GM23248 (cell line): ENCODE data around the gene VPS13D. TPM values are rescaled to one million over a fixed set of nuclear protein-coding genes. Genes with fewer than 3 reads are reported as not detected.

ENCODE experiments used
- DNase-seq: peaks from one replicate; pipeline ENCODE4 v3.0.0-alpha.2; 2015
- H2AFZ ChIP-seq: fragments of 200-600 bp; sonication (generic); 2 replicates; pipeline ENCODE4 v1.6.1; 2016; ENCODE audit warnings: antibody characterized with exemption
- H3F3A ChIP-seq: fragments of 200-600 bp; sonication (generic); 2 replicates; pipeline ENCODE4 v1.6.1; 2016; ENCODE audit warnings: mild to moderate bottlenecking, antibody characterized with exemption, mixed run types; ENCODE audit not compliant: insufficient read depth
- H3K27ac ChIP-seq: fragments of 200-600 bp; sonication (generic); 2 replicates; pipeline ENCODE4 v1.5.1; 2016; ENCODE audit warnings: mild to moderate bottlenecking
- H3K27me3 ChIP-seq: fragments of 200-600 bp; sonication (generic); replicated peaks from 2 replicates; pipeline ENCODE4 v1.6.1; 2016; ENCODE audit warnings: mild to moderate bottlenecking; ENCODE audit not compliant: insufficient read depth
- H3K36me3 ChIP-seq: fragments of 200-600 bp; sonication (generic); 2 replicates; pipeline ENCODE4 v1.6.1; 2016; ENCODE audit warnings: low read depth, mild to moderate bottlenecking
- H3K4me1 ChIP-seq: fragments of 200-600 bp; sonication (generic); 2 replicates; pipeline ENCODE4 v1.6.1; 2016; ENCODE audit warnings: mild to moderate bottlenecking; ENCODE audit not compliant: insufficient read depth
- H3K4me2 ChIP-seq: fragments of 200-600 bp; sonication (generic); one replicate; pipeline ENCODE4 v1.6.1; 2016; ENCODE audit warnings: mild to moderate bottlenecking; ENCODE audit not compliant: unreplicated experiment
- H3K4me3 ChIP-seq: fragments of 200-600 bp; sonication (generic); 2 replicates; pipeline ENCODE4 v1.5.1; 2016; ENCODE audit warnings: mild to moderate bottlenecking
- H3K79me2 ChIP-seq: fragments of 200-600 bp; sonication (generic); 2 replicates; pipeline ENCODE4 v1.6.1; 2016; ENCODE audit warnings: mild to moderate bottlenecking; ENCODE audit not compliant: insufficient read depth
- H3K9ac ChIP-seq: fragments of 200-600 bp; sonication (generic); 2 replicates; pipeline ENCODE4 v1.6.1; 2016; ENCODE audit warnings: mild to moderate bottlenecking
- H3K9me2 ChIP-seq: fragments of 200-600 bp; sonication (generic); 2 replicates; pipeline ENCODE4 v1.6.1; 2016; ENCODE audit warnings: mixed run types, mild to moderate bottlenecking, moderate library complexity; ENCODE audit not compliant: insufficient read depth
- H3K9me3 ChIP-seq: fragments of 200-600 bp; sonication (generic); one replicate; pipeline ENCODE4 v1.6.1; 2017; ENCODE audit warnings: low read depth
- H4K20me1 ChIP-seq: fragments of 200-600 bp; sonication (generic); 2 replicates; pipeline ENCODE4 v1.6.0; 2016; ENCODE audit not compliant: insufficient read depth
- EZH2 ChIP-seq: fragments of 200-600 bp; sonication (generic); IDR thresholded peaks from 2 replicates; pipeline ENCODE4 v1.6.1; 2018; ENCODE audit warnings: antibody characterized with exemption, mild to moderate bottlenecking; ENCODE audit not compliant: insufficient read depth, poor library complexity, severe bottlenecking
- EZH2phosphoT487 ChIP-seq: fragments of 200-600 bp; sonication (generic); IDR thresholded peaks from 2 replicates; pipeline ENCODE4 v1.6.1; 2018; ENCODE audit warnings: antibody characterized with exemption, moderate library complexity, mild to moderate bottlenecking, low read depth; ENCODE audit not compliant: insufficient read depth
- WGBS, 2 experiments: methylation state at CpG; one replicate each; pipeline ENCODE4 v1.1.6; 2015 to 2017; ENCODE audit warnings: low lambda C conversion rate in 2 of 2, low coverage in 1 of 2; ENCODE audit errors: missing lambda C conversion rate in 2 of 2; 5-methylcytosine and 5-hydroxymethylcytosine counted together
- in situ Hi-C: fragments of 300-500 bp; cut with MboI; formaldehyde crosslinking; loops from 2 replicates; pipeline ENCODE4 v1.15.0; 2020
- polyA plus RNA-seq: library from polyadenylated mRNA; unstranded; fragments of >200 nt; fragmentation: Nextera tagmentation; extraction: Ambion mirVana; gene quantifications from 2 replicates; pipeline ENCODE4 v1.2.1, GENCODE V29; 2016
- total RNA-seq: library from RNA; depleted of rRNA; stranded (reverse); fragments of >200 nt; shearing (Covaris generic); gene quantifications from 2 replicates; pipeline ENCODE4 v1.2.3, GENCODE V29; 2014

VPS13D gene
- total and polyA plus RNA-seq, 2 experiments from 2014 or later: 6.8 to 16.4 TPM

- Histone ChIP-seq H3K9ac (no peak overlapping the region), H3K9me3 (no peaks in the 10 kb centered on the region), H3K79me2 (no peaks in the 10 kb centered on the region), H4K20me1 (no peaks in the 10 kb centered on the region), H3K27ac (no peak overlapping the region), H3K4me1 (no peaks in the 10 kb centered on the region), H3K4me2 (no peak overlapping the region), H3K4me3 (no peak overlapping the region), H3K36me3 (peaks cover 5% of the 10 kb centered on the region; the same call in 1 of the 2 replicates), H3K9me2 (no peaks in the 10 kb centered on the region), H3F3A (peaks cover 5% of the 10 kb centered on the region; the same call in 1 of the 2 replicates), H2AFZ (no peak overlapping the region), H3K27me3 (no peaks in the 10 kb centered on the region)
- in situ Hi-C loops: no loop called here
- TF ChIP-seq EZH2 (no peak), EZH2phosphoT487 (no peak)
- 82 to 91% methylated on average over 13 of the region's 13 CpGs for WGBS, 2 experiments
- no peak for DNase-seq
These were observed 282.0 kb downstream of the VPS13D start for GRCh38 chr1:12511516-12512468.

- no peaks in the 10 kb centered on the region; the same call in 1 of the 2 replicates for H3K36me3 ChIP-seq
- H3K9me2 ChIP-seq: no peaks in the 10 kb centered on the region
- H3K9me3 ChIP-seq: no peaks in the 10 kb centered on the region
- H3K27ac ChIP-seq: no peak overlapping the region
- no peak overlapping the region for H2AFZ ChIP-seq
- TF ChIP-seq EZH2: no peak
- no peak for TF ChIP-seq EZH2phosphoT487
- no peak overlapping the region for H3K4me2 ChIP-seq
- H3K27me3 ChIP-seq: no peaks in the 10 kb centered on the region
- no peaks in the 10 kb centered on the region for H3K4me1 ChIP-seq
- no peaks in the 10 kb centered on the region for H3K79me2 ChIP-seq
- H4K20me1 ChIP-seq: no peaks in the 10 kb centered on the region
- in situ Hi-C loops: no loop called here
- 98 to 100% methylated on average over 10 of the region's 10 CpGs for WGBS, 2 experiments
- no peak for DNase-seq
- no peak overlapping the region for H3K4me3 ChIP-seq
- peaks cover 5% of the 10 kb centered on the region; the same call in 1 of the 2 replicates for H3F3A ChIP-seq
- H3K9ac ChIP-seq: no peak overlapping the region
These were observed 283.4 kb downstream of the VPS13D start for GRCh38 chr1:12513181-12513580.

GRCh38 chr1:12514590-12514989 is 284.8 kb downstream of the VPS13D start:
- WGBS, 2 experiments: 97 to 99% methylated on average over 8 of the region's 8 CpGs
- TF ChIP-seq EZH2phosphoT487: no peak
- no peak for TF ChIP-seq EZH2
- H3F3A ChIP-seq: peaks cover 10% of the 10 kb centered on the region; the same call in 1 of the 2 replicates

GRCh38 chr1:12515234-12515633 is 285.4 kb downstream of the VPS13D start:
- in situ Hi-C loops: no loop called here
- Histone ChIP-seq H3K79me2 (no peaks in the 10 kb centered on the region), H4K20me1 (no peaks in the 10 kb centered on the region), H3K9me3 (no peaks in the 10 kb centered on the region), H3F3A (0 out of 2 replicates have a peak, but pooled peaks cover 6% of the 10 kb centered on the region), H3K9me2 (no peaks in the 10 kb centered on the region), H3K4me3 (no peak overlapping the region), H2AFZ (no peak overlapping the region), H3K4me2 (no peak overlapping the region), H3K9ac (no peak overlapping the region), H3K36me3 (no peaks in the 10 kb centered on the region; the same call in 1 of the 2 replicates), H3K27ac (no peak overlapping the region), H3K4me1 (peaks cover 8% of the 10 kb centered on the region), H3K27me3 (no peaks in the 10 kb centered on the region)
- no peak for TF ChIP-seq EZH2
- no peak for TF ChIP-seq EZH2phosphoT487
- 97% methylated on average over 5 of the region's 5 CpGs for WGBS, 2 experiments
- no peak for DNase-seq

More at GRCh38 chr1:12514590-12514989, 284.8 kb downstream of the VPS13D start:
- in situ Hi-C loops: no loop called here
- no peak for DNase-seq
- H3K79me2 ChIP-seq: no peaks in the 10 kb centered on the region
- H3K9me2 ChIP-seq: no peaks in the 10 kb centered on the region
- H3K36me3 ChIP-seq: no peaks in the 10 kb centered on the region; the same call in 1 of the 2 replicates
- H3K4me3 ChIP-seq: no peak overlapping the region
- peaks cover 8% of the 10 kb centered on the region for H3K4me1 ChIP-seq
- no peaks in the 10 kb centered on the region for H4K20me1 ChIP-seq
- H3K4me2 ChIP-seq: no peak overlapping the region
- no peaks in the 10 kb centered on the region for H3K27me3 ChIP-seq
- H3K9me3 ChIP-seq: no peaks in the 10 kb centered on the region
- no peak overlapping the region for H3K9ac ChIP-seq
- no peak overlapping the region for H2AFZ ChIP-seq
- no peak overlapping the region for H3K27ac ChIP-seq
